NOMO-1 (cell line): ENCODE data around the gene MGLL.
"Not testable (repeated sequence)": the region's sequence is repeated elsewhere in the genome, so short reads cannot be mapped to it uniquely, and the experiment has no call there.

ENCODE experiments used
- DNase-seq, 2 experiments: peaks; one replicate each; lab custom pipeline; 2025; ENCODE audit not compliant: unreplicated experiment in 2 of 2; lab: John Stamatoyannopoulos, UW

Gene MGLL

GRCh38 chr3:127669541-127670228 is 152.6 kb downstream of the MGLL start:
- no peak for DNase-seq

GRCh38 chr3:127668906-127669305 is 153.4 kb downstream of the MGLL start:
- DNase-seq: no peak

- no peak for DNase-seq
These were observed 155.1 kb downstream of the MGLL start for GRCh38 chr3:127667119-127667681.

GRCh38 chr3:127666676-127667075 is 155.6 kb downstream of the MGLL start:
- DNase-seq: no peak

- no peak for DNase-seq
These were observed 156.7 kb downstream of the MGLL start for GRCh38 chr3:127665586-127665985.

- no peak for DNase-seq
These were observed 157.2 kb downstream of the MGLL start for GRCh38 chr3:127665165-127665564.

- DNase-seq: no peak
These were observed 159.2 kb downstream of the MGLL start for GRCh38 chr3:127663151-127663550.

- no peak for DNase-seq
These were observed 160.3 kb downstream of the MGLL start for GRCh38 chr3:127662001-127662469.

- no peak for DNase-seq
These were observed 160.7 kb downstream of the MGLL start for GRCh38 chr3:127661600-127661999.

- DNase-seq: no peak
These were observed 161.6 kb downstream of the MGLL start for GRCh38 chr3:127660621-127661251.

- DNase-seq: no peak
These were observed 164.1 kb downstream of the MGLL start for GRCh38 chr3:127658234-127658633.

GRCh38 chr3:127656906-127657305 is 165.4 kb downstream of the MGLL start:
- no peak for DNase-seq

- no peak for DNase-seq
These were observed 166.7 kb downstream of the MGLL start for GRCh38 chr3:127655641-127656040.

- DNase-seq: not testable (repeated sequence)
These were observed 167.3 kb downstream of the MGLL start for GRCh38 chr3:127654993-127655392.

GRCh38 chr3:127654374-127654773 is 167.9 kb downstream of the MGLL start:
- DNase-seq: no peak

- peak; percentile 16 to 44 for DNase-seq
These were observed 169.9 kb downstream of the MGLL start for GRCh38 chr3:127652246-127652995.

- no peak for DNase-seq
These were observed 170.7 kb downstream of the MGLL start for GRCh38 chr3:127651516-127652172.

GRCh38 chr3:127650236-127650635 is 172.1 kb downstream of the MGLL start:
- no peak for DNase-seq

GRCh38 chr3:127647845-127648204 is 174.5 kb downstream of the MGLL start:
- no peak for DNase-seq

GRCh38 chr3:127647166-127647844 is 175.0 kb downstream of the MGLL start:
- DNase-seq: no peak
